Memory B cell (primary cell): Measurements from ENCODE around the gene C1orf159.
A peak's percentile ranks its signal among the peaks of the same experiment; 100 is the strongest.

Experiments
- ATAC-seq: fragments of 150-1000 bp; cut with Tn5 transposase; 2 replicates; pipeline ENCODE4 v1.10.0; 2021; ENCODE audit warnings: low read depth, mild to moderate bottlenecking, moderate library complexity
- DNase-seq, 2 donors: peaks; one replicate each; pipeline ENCODE4 v3.0.0; 2022; ENCODE audit warnings: low spot score in 2 of 2
- H3K27ac Mint-ChIP-seq: one replicate; pipeline ENCODE4 v1.8.0; 2022; ENCODE audit warnings: mild to moderate bottlenecking, moderate library complexity, mixed read lengths
- H3K27me3 Mint-ChIP-seq: one replicate; pipeline ENCODE4 v1.8.0; 2022; ENCODE audit warnings: mixed read lengths
- H3K36me3 Mint-ChIP-seq: one replicate; pipeline ENCODE4 v1.8.0; 2022; ENCODE audit warnings: mild to moderate bottlenecking, mixed read lengths
- H3K4me1 Mint-ChIP-seq: one replicate; pipeline ENCODE4 v1.8.0; 2022; ENCODE audit warnings: mixed read lengths
- H3K4me3 Mint-ChIP-seq: one replicate; pipeline ENCODE4 v1.8.0; 2022; ENCODE audit warnings: mild to moderate bottlenecking, moderate library complexity, mixed read lengths
- H3K9me3 Mint-ChIP-seq: one replicate; pipeline ENCODE4 v1.8.0; 2022; ENCODE audit warnings: mixed read lengths

Gene C1orf159

DNA sequence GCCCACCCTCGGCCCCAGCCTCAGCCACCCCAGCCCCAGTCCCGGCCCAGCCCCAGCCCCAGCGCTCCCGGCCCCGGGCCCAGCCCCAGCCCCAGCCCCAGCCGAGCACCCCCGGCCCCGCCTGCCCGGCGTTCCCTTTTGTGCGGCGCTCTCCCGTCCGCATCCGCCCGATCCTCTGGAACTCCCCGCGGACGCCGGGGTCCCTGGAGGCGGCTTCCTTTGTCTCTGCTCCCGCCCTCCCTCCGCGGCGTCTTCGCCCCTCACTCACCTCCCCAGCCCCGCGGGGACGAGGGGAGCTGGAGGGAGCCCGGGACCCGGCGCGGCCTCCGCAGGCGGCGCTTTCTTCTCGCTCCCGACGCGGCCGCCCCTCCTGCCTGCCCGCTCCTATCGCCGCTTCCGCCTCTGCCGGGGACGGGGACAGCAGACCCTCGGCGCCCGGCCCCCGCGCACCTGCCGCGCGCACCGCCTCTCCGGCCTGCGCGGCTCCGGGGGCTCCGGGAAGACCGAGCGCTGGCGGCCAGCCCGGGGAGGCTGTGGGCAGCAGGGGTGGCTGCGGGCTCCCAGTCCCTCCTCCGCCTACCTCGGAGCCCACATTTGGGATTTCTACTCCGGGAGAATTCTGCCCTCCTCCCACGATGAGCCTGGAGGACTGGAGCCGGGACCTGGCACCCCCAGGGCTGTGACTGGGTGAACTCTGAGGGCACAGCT lies 82.0 kb downstream of the C1orf159 start:
- Mint-ChIP-seq H3K9me3 (no peaks in the 10 kb centered on the region), H3K27me3 (peaks cover 6% of the 10 kb centered on the region), H3K36me3 (no peaks in the 10 kb centered on the region), H3K4me3 (peak overlapping the region; percentile 79), H3K27ac (no peak overlapping the region), H3K4me1 (peaks cover 29% of the 10 kb centered on the region)
- DNase-seq = peak in 1 of 2 donors; percentile 42
- ATAC-seq = no peak

DNA sequence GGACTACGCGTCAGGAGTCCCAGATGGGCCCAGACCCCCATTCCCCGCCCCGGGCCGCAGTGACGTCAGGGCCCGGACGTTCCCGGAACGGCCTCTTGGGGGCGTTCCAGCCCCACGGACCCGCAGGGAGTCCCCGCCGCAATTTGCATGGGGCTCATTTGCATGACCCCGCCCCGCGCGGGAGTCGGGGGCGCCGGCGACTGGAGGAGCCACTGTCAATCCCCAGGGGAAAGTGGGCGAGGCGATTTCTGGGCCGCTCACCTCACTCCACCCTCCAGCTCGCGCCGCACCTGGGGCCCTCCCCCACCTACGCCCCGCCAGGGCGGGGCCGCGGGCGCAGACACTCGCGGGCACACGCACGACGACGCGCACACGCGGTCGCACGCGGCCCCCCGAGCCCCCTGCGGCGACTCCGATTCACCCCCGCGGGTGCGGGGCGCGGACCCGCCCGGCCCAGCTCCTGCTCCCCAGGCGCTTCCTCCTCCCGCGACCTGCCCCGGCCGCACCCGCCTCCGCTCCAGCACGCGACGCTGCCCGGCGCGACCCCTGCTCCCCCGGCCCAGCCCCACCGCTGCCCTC lies 82.8 kb downstream of the C1orf159 start:
- ATAC-seq (peak; percentile 92), DNase-seq (peak; percentile 97 to 98)
- peaks cover 2% of the 10 kb centered on the region for H3K27me3 Mint-ChIP-seq
- no peaks in the 10 kb centered on the region for H3K9me3 Mint-ChIP-seq
- H3K36me3 Mint-ChIP-seq = no peaks in the 10 kb centered on the region
- no peak overlapping the region for H3K27ac Mint-ChIP-seq
- H3K4me3 Mint-ChIP-seq = peak overlapping the region; percentile 61
- H3K4me1 Mint-ChIP-seq = peaks cover 22% of the 10 kb centered on the region

DNA sequence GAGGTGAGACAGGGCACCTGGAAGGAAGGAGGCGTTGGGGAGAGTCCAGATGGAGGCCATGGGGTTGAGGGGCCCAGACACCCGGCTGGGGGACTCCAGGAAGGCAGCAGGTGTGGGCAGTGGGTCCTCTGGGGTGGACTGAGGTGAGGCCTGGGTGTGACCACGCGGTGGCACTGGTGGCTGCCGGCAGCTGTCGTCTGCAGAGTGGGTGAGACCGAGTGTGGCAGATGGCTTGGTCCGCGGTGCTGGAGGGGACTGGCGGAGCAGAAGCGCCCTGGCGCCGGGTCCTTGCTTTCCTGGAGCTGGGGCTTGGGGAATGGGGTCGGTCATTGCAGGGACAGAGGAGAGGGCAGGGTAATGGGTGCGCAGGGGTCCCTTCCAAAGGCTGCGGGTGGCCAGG lies 83.5 kb downstream of the C1orf159 start:
- no peak for ATAC-seq
- no peak for DNase-seq

More for the DNA sequence above, 83.5 kb downstream of the C1orf159 start:
- peak overlapping the region; percentile 76 for H3K4me3 Mint-ChIP-seq
- peaks cover 3% of the 10 kb centered on the region for H3K27me3 Mint-ChIP-seq
- no peaks in the 10 kb centered on the region for H3K9me3 Mint-ChIP-seq
- peaks cover 18% of the 10 kb centered on the region for H3K4me1 Mint-ChIP-seq
- peak overlapping the region; percentile 73 for H3K27ac Mint-ChIP-seq
- H3K36me3 Mint-ChIP-seq = no peaks in the 10 kb centered on the region
